Pons (tissue), 1 donor: ENCODE measurements around the gene SIM1.

Experiments used
- DNase-seq: peaks from one replicate; pipeline ENCODE4 v3.0.0-alpha.2; 2016; ENCODE audit warnings: low spot score

The SIM1 gene

GRCh38 chr6:100470422-100471120 is 5.8 kb upstream of the SIM1 start:
- DNase-seq: no peak

- no peak for DNase-seq
Measured at GRCh38 chr6:100469101-100469859, 4.6 kb upstream of the SIM1 start.

- DNase-seq: no peak
Measured at GRCh38 chr6:100468016-100468622, 3.4 kb upstream of the SIM1 start.

- no peak for DNase-seq
Measured at GRCh38 chr6:100467129-100468015, 2.7 kb upstream of the SIM1 start.

GRCh38 chr6:100466410-100467128 is 1.8 kb upstream of the SIM1 start:
- no peak for DNase-seq

- no peak for DNase-seq
Measured at GRCh38 chr6:100465701-100466409, 1.1 kb upstream of the SIM1 start.

GRCh38 chr6:100464162-100464851 is 414 bp downstream of the SIM1 start:
- DNase-seq: no peak

- DNase-seq: no peak
Measured at GRCh38 chr6:100463630-100464161, 1.0 kb downstream of the SIM1 start.

GRCh38 chr6:100462706-100463629 is 1.8 kb downstream of the SIM1 start:
- no peak for DNase-seq

GRCh38 chr6:100461917-100462705 is 2.6 kb downstream of the SIM1 start:
- DNase-seq: no peak

GRCh38 chr6:100461278-100461916 is 3.3 kb downstream of the SIM1 start:
- DNase-seq: no peak

GRCh38 chr6:100460650-100461204 is 4.0 kb downstream of the SIM1 start:
- DNase-seq: no peak

- no peak for DNase-seq
Measured at GRCh38 chr6:100459592-100460184, 5.0 kb downstream of the SIM1 start.

GRCh38 chr6:100458841-100459591 is 5.7 kb downstream of the SIM1 start:
- DNase-seq: no peak

- DNase-seq: no peak
Measured at GRCh38 chr6:100457311-100457990, 7.3 kb downstream of the SIM1 start.

- DNase-seq: no peak
Measured at GRCh38 chr6:100456908-100457235, 7.8 kb downstream of the SIM1 start.
